Epithelial cell of proximal tubule (primary cell): ENCODE measurements around the gene ADAMTS16. TPM values are rescaled to one million over a fixed set of nuclear protein-coding genes. Genes with fewer than 3 reads are reported as not detected.

ENCODE experiments used
- DNase-seq: peaks from one replicate; pipeline ENCODE4 v3.0.0-alpha.2; 2011; ENCODE audit warnings: low read depth
- H3K4me3 ChIP-seq: 2 replicates; pipeline ENCODE4 v1.5.1; 2011; ENCODE audit warnings: low read depth, mild to moderate bottlenecking, low read length
- CTCF ChIP-seq: conservative IDR thresholded peaks from 2 replicates; pipeline ENCODE4 v1.5.1; 2012; ENCODE audit warnings: low read depth, mild to moderate bottlenecking, low read length
- total RNA-seq: library from RNA; depleted of rRNA; stranded (reverse); fragments of >200 nt; gene quantifications from 2 replicates; pipeline ENCODE4 v1.2.3, GENCODE V29; 2015

ADAMTS16 gene
- total RNA-seq, 1 donor from 2014 or later, result under 0.01 TPM

- no peak overlapping the region for H3K4me3 ChIP-seq
- no peak for TF ChIP-seq CTCF
- DNase-seq, result no peak
Measured at GRCh38 chr5:5165541-5166002, 25.4 kb downstream of the ADAMTS16 start.

GRCh38 chr5:5169466-5169865 lies 29.3 kb downstream of the ADAMTS16 start:
- TF ChIP-seq CTCF, result no peak
- no peak for DNase-seq
- H3K4me3 ChIP-seq, result no peak overlapping the region

GRCh38 chr5:5178136-5178535 lies 38.0 kb downstream of the ADAMTS16 start:
- no peak for DNase-seq
- TF ChIP-seq CTCF, result no peak
- H3K4me3 ChIP-seq, result no peak overlapping the region

- no peak for DNase-seq
- no peak overlapping the region for H3K4me3 ChIP-seq
- TF ChIP-seq CTCF, result no peak
Measured at GRCh38 chr5:5178580-5178979, 38.5 kb downstream of the ADAMTS16 start.

- no peak overlapping the region for H3K4me3 ChIP-seq
- no peak for DNase-seq
- TF ChIP-seq CTCF, result no peak
Measured at GRCh38 chr5:5179079-5179478, 38.9 kb downstream of the ADAMTS16 start.

- TF ChIP-seq CTCF, result no peak
- H3K4me3 ChIP-seq, result no peak overlapping the region
- DNase-seq, result no peak
Measured at GRCh38 chr5:5179597-5179996, 39.5 kb downstream of the ADAMTS16 start.

GRCh38 chr5:5181650-5182324 lies 41.7 kb downstream of the ADAMTS16 start:
- no peak overlapping the region for H3K4me3 ChIP-seq
- no peak for DNase-seq
- no peak for TF ChIP-seq CTCF
